ENCODE measurements around the gene TBC1D17. TPM values are rescaled to one million over a fixed set of nuclear protein-coding genes. Genes with fewer than 3 reads are reported as not detected.

The TBC1D17 gene
- total RNA-seq, 1 donor from 2014 or later, result 44.6 TPM

DNA sequence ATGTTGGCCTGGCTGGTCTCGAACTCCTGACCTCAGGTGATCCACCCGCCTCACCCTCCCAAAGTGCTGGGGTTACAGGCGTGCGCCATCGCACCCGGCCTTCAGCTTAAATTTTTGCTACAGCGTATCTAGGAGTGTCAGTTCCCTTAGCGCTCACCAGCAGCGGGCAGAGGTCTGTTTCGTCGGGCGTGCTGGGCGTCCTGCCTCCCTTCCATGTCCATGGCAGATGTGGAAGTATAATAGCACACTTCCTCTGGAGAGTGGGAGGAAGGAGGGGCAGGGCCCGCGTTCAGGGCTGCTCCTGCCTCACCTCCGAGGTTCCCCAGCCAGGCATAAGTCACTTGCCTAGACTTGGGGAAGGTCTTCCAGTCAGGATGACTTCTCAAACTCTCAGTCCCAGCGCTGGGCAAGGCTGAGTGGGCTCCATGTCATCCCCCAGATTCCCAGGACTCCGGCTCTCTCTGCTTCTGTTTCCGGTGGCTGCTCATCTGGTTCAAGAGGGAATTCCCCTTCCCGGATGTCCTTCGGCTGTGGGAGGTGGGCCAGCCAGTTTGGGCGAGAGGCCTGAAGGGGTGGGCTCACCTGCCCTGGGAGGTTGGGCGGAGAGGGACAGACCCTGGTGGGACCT lies 9.6 kb downstream of the TBC1D17 start:
- Histone ChIP-seq H3K27ac (no peak overlapping the region), H3K4me1 (peaks cover 4 to 8% of the 10 kb centered on the region in 2 donors), H3K36me3 (peaks cover 48 to 56% of the 10 kb centered on the region in 2 donors), H3K9me3 (no peaks in the 10 kb centered on the region), H3K27me3 (no peaks in the 10 kb centered on the region), H3K4me3 (no peak overlapping the region)
- intact Hi-C loops (cut with DNase I), result no loop called here
- DNase-seq (ENCODE audit: low spot score in 2 of 2), result no peak
- TF ChIP-seq, protein P1, sequence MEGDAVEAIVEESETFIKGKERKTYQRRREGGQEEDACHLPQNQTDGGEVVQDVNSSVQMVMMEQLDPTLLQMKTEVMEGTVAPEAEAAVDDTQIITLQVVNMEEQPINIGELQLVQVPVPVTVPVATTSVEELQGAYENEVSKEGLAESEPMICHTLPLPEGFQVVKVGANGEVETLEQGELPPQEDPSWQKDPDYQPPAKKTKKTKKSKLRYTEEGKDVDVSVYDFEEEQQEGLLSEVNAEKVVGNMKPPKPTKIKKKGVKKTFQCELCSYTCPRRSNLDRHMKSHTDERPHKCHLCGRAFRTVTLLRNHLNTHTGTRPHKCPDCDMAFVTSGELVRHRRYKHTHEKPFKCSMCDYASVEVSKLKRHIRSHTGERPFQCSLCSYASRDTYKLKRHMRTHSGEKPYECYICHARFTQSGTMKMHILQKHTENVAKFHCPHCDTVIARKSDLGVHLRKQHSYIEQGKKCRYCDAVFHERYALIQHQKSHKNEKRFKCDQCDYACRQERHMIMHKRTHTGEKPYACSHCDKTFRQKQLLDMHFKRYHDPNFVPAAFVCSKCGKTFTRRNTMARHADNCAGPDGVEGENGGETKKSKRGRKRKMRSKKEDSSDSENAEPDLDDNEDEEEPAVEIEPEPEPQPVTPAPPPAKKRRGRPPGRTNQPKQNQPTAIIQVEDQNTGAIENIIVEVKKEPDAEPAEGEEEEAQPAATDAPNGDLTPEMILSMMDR (IDR thresholded peaks at IDR 0.05), result no peak

DNA sequence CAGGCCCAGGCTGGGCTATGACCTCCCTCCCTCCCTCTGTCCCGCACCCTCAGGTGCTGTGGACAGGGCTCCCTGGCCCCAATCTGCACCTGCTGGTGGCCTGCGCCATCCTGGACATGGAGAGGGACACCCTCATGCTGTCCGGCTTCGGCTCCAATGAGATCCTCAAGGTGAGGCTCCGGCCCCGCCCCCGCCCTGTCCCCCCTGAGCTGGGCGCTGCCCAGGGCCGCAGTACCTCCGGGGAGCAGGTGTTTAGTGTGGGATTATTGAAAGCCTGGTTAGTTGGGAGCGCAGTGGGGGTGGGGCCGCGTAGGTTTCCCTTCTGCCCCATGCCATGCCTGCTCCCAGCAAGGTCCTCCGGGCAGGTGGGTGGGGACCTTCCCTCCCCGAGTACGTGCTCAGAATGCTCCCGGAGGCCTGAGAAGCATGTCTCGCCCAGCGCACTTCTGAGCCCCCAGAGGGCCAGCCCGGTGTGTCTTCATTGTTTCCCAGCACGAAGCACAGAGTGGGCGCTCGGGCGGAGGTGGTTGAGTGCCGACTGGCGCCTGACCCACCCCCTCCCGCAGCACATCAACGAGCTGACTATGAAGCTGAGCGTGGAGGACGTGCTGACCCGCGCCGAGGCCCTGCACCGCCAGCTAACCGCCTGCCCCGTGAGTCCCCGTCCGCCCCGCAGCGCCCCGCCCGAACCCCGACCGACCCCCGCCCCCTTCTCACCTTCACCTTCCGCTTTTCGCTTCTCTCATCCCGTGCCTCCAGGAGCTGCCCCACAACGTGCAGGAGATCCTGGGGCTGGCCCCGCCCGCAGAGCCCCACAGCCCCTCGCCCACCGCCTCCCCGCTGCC lies 10.4 kb downstream of the TBC1D17 start:
- H3K36me3 ChIP-seq, result peaks cover 41 to 49% of the 10 kb centered on the region in 2 donors
- H3K4me1 ChIP-seq, result peaks cover 4 to 8% of the 10 kb centered on the region in 2 donors
- H3K27ac ChIP-seq, result no peak overlapping the region
- H3K27me3 ChIP-seq, result no peaks in the 10 kb centered on the region
- H3K4me3 ChIP-seq, result no peak overlapping the region
- H3K9me3 ChIP-seq, result no peaks in the 10 kb centered on the region
- TF ChIP-seq, protein P1 (IDR thresholded peaks at IDR 0.05), result no peak
- intact Hi-C loops (cut with DNase I), result no loop called here
- no peak for DNase-seq (ENCODE audit: low spot score in 2 of 2)

DNA sequence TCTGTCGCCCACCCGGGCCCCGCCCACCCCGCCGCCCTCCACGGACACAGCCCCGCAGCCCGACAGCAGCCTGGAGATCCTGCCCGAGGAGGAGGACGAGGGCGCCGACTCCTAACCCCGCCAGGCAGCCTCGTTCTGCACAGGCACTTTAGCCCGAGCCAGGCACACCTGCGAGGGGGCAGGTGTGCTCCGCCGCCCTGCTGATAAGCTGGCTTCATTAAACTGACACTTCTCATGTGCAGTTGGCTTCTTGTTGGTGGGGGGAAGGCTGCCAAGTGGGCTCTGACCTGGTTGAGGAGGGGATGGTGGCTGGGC lies 11.0 kb downstream of the TBC1D17 start:
- DNase-seq (ENCODE audit: low spot score in 2 of 2), result no peak
- TF ChIP-seq, protein P1 (IDR thresholded peaks at IDR 0.05), result no peak

DNA sequence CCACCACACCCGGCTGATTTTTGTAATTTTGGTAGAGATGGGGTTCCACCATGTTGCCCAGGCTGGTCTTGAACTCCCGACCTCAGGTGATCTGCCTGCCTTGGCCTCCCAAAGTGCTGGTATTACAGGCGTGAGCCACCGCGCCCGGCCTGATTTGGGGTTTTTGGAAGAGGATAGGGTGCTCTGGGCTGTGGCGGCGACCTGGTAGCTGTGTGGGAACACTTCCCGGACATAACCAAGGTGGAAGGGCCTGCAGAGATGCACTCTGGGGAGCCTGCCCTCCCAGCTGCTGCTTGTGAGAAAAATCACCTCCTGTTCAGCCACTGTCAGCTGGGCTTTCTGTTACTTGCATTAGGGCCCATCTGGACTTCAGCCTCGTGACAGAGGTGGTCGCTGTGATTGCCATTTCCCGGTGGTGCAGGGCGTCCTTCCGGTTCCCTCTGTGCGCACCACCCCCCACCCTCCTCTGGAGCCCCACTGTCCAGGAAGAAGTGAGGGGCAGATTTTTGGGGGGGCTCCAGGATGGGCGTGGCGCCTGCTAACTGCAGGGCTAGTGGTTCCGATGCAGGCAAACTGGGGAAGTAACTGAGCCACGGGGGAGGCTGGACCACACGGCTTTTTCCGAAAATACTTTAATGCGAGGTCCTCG lies 11.7 kb downstream of the TBC1D17 start:
- DNase-seq (ENCODE audit: low spot score in 2 of 2), result no peak
- no peak overlapping the region for H3K4me3 ChIP-seq
- H3K9me3 ChIP-seq, result no peaks in the 10 kb centered on the region
- TF ChIP-seq, protein P1 (IDR thresholded peaks at IDR 0.05), result no peak
- H3K27me3 ChIP-seq, result no peaks in the 10 kb centered on the region
- H3K36me3 ChIP-seq, result peaks cover 28 to 36% of the 10 kb centered on the region in 2 donors
- H3K4me1 ChIP-seq, result peaks cover 4 to 8% of the 10 kb centered on the region in 2 donors
- H3K27ac ChIP-seq, result no peak overlapping the region
- intact Hi-C loops (cut with DNase I), result no loop called here

More for the DNA sequence above, 11.0 kb downstream of the TBC1D17 start:
- Histone ChIP-seq H3K27me3 (no peaks in the 10 kb centered on the region), H3K4me3 (no peak overlapping the region), H3K27ac (no peak overlapping the region), H3K9me3 (no peaks in the 10 kb centered on the region), H3K36me3 (peaks cover 35 to 43% of the 10 kb centered on the region in 2 donors), H3K4me1 (peaks cover 4 to 8% of the 10 kb centered on the region in 2 donors)
- intact Hi-C loops (cut with DNase I), result no loop called here

DNA sequence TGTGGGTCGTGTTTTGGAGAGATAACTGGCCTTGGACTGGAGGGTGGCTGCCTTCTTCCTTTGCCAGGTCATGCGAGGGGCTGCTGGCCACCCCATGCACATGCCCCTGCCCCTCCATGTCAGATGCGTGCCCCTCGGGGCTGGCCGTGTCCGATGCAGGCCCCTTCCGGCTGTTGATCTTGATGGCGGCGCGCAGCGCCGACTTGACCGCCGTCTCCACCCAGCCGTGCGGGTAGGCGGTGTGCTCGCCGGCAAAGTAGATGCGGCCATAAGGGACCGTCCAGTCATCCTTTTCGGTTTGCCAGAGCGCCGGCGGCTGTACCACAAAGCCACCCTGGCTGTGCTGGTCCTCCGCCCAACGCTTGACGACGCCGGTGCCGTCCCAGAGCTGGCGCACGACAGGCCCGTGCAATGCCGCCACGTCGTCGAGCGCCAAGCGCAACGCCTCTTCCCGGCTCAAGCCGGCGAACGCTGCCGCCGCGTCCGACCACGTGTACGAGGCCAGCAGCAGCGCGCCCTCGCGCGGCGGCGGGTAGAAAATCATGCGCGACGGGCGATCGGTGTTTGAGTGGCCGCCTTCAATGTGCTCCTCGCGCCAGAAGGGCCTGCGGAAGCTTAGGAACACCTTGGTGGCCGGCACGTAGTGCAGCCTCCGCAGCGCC lies 12.3 kb downstream of the TBC1D17 start:
- TF ChIP-seq, protein P1 (IDR thresholded peaks at IDR 0.05), result peak; percentile 69 to 73 (median 73)
- H3K4me3 ChIP-seq, result peak overlapping the region; percentile 25 to 41
- no peaks in the 10 kb centered on the region for H3K27me3 ChIP-seq
- intact Hi-C loops (cut with DNase I), result no loop called here
- H3K27ac ChIP-seq, result no peak overlapping the region
- peaks cover 4 to 8% of the 10 kb centered on the region in 2 donors for H3K4me1 ChIP-seq
- H3K9me3 ChIP-seq, result no peaks in the 10 kb centered on the region
- peaks cover 22 to 29% of the 10 kb centered on the region in 2 donors for H3K36me3 ChIP-seq
- DNase-seq (ENCODE audit: low spot score in 2 of 2), result peak in 1 of 2 donors; percentile 84

Data from ascending aorta (tissue), 2 donors.